RCC 7860 (cell line): ENCODE results near the gene GAREM2.

Experiments
- DNase-seq: peaks from one replicate; pipeline ENCODE4 v3.0.0-alpha.2; 2015; ENCODE audit warnings: low spot score
- FAIRE-seq: peaks from 2 replicates; lab custom pipeline; 2012; peaks lifted over from hg19 to GRCh38; lab: Jason Lieb, UNC

GAREM2 gene

GRCh38 chr2:26224095-26224494 lies 51.2 kb downstream of the GAREM2 start:
- FAIRE-seq: no peak

DNA sequence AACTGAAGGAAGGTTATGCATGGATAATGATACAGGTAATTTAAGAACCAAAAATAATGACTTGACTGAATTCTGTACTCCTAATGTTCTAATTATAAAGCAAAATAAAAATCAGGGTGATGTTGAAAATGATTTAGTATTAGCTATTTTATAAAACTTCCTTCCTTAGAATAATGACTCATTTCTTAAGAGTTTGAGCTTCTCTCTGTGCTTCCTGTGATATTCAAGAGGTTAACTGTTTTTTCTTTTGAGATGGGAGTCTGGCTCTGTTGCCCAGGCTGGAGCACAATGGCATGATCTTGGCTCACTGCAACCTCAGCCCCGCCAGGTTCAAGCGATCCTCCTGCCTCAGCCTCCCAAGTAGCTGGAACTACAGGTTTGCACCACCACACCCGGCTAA lies 56.7 kb downstream of the GAREM2 start:
- FAIRE-seq (no peak), DNase-seq (no peak)

More at GRCh38 chr2:26224095-26224494, 51.2 kb downstream of the GAREM2 start:
- no peak for DNase-seq

DNA sequence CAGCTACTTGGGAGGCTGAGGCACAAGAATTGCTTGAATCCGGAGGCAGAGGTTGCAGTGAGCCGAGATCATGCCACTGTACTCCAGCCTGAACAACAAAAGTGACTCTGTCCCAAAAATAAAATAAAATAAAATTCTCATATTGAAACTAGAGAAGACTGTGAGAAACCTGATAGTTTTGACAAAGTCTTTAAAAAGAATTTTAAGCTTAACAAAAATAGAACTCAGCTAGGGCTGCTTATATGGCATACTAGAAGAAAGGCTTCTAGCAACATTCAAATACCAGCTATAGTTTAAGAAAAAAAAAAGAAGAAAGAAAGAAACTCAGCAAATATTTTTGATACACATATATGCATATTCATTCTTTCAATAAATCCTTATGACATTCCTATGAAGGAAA lies 57.9 kb downstream of the GAREM2 start:
- no peak for FAIRE-seq
- no peak for DNase-seq

GRCh38 chr2:26235089-26235488 lies 62.2 kb downstream of the GAREM2 start:
- DNase-seq (no peak), FAIRE-seq (no peak)

DNA sequence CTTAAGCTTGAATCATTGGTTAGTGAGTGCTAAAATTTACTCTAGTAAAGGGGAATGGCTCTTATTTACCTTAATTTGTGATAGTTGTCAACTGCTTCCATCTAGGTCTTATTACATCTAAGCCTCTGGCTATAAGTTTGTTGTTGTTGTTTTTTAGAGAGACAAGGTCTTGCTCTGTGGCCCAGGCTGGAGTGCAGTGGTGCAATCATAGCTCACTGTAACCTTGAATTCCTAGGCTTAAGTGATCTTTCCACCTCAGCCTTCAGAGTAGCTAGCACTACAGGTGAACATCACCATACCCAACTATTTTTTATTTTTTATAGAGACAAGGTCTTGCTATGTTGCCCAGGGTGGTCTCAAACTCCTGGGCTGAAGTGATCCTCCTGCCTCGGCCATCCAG lies 65.0 kb downstream of the GAREM2 start:
- DNase-seq (no peak), FAIRE-seq (no peak)

DNA sequence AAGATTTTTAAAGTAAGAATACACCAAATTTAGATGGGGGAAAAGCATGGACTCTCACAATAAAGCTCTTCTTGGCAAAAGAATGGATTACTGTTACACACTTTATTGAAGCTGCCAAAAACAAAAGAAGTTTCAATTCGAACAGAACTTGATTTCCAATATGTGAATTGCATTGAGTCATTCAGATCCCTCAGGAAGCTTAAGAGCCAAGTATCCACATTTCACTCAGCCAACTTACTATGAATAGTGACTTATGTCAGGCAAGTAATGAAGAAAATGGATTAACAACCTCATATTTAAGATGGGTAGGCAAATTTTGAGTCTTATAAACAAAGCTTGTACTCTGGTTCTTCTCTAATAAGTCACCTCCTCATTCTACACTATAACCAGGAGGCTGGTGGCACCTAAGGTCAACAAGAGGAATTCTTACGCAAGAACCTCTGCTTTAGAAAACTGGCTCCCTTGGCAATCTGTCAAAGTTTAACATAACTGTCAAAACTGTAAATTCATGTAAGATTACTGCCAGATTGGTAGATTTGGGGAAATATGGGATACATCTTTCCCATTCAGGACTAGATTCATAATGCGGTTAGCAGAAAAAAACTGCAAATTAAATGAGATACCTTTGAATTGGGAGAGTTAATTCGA lies 65.5 kb downstream of the GAREM2 start:
- no peak for DNase-seq

More for the DNA sequence above, 65.5 kb downstream of the GAREM2 start:
- no peak for FAIRE-seq
